GM12878 (cell line): ENCODE measurements around the gene KIF18A. TPM values are rescaled to one million over a fixed set of nuclear protein-coding genes. Genes with fewer than 3 reads are reported as not detected.

Experiments used
- BCLAF1 ChIP-seq: fragments of 450-650 bp; IDR thresholded peaks from 2 replicates; pipeline ENCODE4 v1.6.1; 2017; ENCODE audit warnings: antibody characterized with exemption, mild to moderate bottlenecking, moderate library complexity
- CUX1 ChIP-seq: IDR thresholded peaks from 2 replicates; pipeline ENCODE4 v1.6.1; 2012; ENCODE audit warnings: improper control_type of control experiment, low read depth, low read length; ENCODE audit not compliant: insufficient replicate concordance
- E4F1 ChIP-seq: fragments of 450-650 bp; IDR thresholded peaks from 2 replicates; pipeline ENCODE4 v1.6.1; 2018; ENCODE audit warnings: borderline replicate concordance, mild to moderate bottlenecking; ENCODE audit not compliant: partially characterized antibody
- FOXK2 ChIP-seq: fragments of 450-650 bp; IDR thresholded peaks from 2 replicates; pipeline ENCODE4 v1.6.1; 2017; ENCODE audit warnings: mild to moderate bottlenecking, moderate library complexity
- GABPA ChIP-seq: IDR thresholded peaks from 2 replicates; pipeline ENCODE4 v1.6.1; 2014; ENCODE audit warnings: antibody characterized with exemption, low read depth, mild to moderate bottlenecking, inconsistent platforms
- HDGF ChIP-seq: fragments of 450-650 bp; IDR thresholded peaks from 2 replicates; pipeline ENCODE4 v1.6.1; 2016; ENCODE audit warnings: antibody characterized with exemption
- IRF4 ChIP-seq: IDR thresholded peaks from 2 replicates; pipeline ENCODE4 v1.6.1; 2011; ENCODE audit warnings: low read depth, low read length
- NFYA ChIP-seq: IDR thresholded peaks from 2 replicates; pipeline ENCODE4 v1.6.1; 2011; ENCODE audit warnings: low read depth, mild to moderate bottlenecking, low read length, improper control_type of control experiment, borderline replicate concordance
- NR2C1 ChIP-seq: fragments of 450-650 bp; IDR thresholded peaks from 2 replicates; pipeline ENCODE4 v1.6.1; 2017; ENCODE audit warnings: antibody characterized with exemption, mild to moderate bottlenecking, moderate library complexity
- PAX5 ChIP-seq: IDR thresholded peaks from 2 replicates; pipeline ENCODE4 v1.6.1; 2011; ENCODE audit warnings: low read depth, low read length, borderline replicate concordance
- RAD51 ChIP-seq: fragments of 450-650 bp; IDR thresholded peaks from 2 replicates; pipeline ENCODE4 v1.6.1; 2016; ENCODE audit warnings: moderate library complexity, mild to moderate bottlenecking, inconsistent platforms
- SMAD5 ChIP-seq: IDR thresholded peaks from 2 replicates; pipeline ENCODE4 v1.6.1; 2016; ENCODE audit warnings: antibody characterized with exemption, low read depth
- SP1 ChIP-seq: IDR thresholded peaks from one replicate; pipeline ENCODE4 v1.6.1; 2011; ENCODE audit warnings: low read depth, low read length
- TCF12 ChIP-seq: IDR thresholded peaks from 2 replicates; pipeline ENCODE4 v1.6.1; 2011; ENCODE audit warnings: low read depth, mild to moderate bottlenecking, low read length
- TCF3 ChIP-seq: IDR thresholded peaks from 2 replicates; pipeline ENCODE4 v1.6.1; 2012; ENCODE audit warnings: low read depth, mild to moderate bottlenecking, low read length, borderline replicate concordance; ENCODE audit not compliant: insufficient read depth
- USF2 ChIP-seq: IDR thresholded peaks from 2 replicates; pipeline ENCODE4 v1.6.1; 2011; ENCODE audit warnings: low read depth, low read length, improper control_type of control experiment, borderline replicate concordance
- YBX1 ChIP-seq: fragments of 450-650 bp; IDR thresholded peaks from 2 replicates; pipeline ENCODE4 v1.6.1; 2016; ENCODE audit warnings: antibody characterized with exemption
- ZNF24 ChIP-seq: fragments of 450-650 bp; IDR thresholded peaks from 2 replicates; pipeline ENCODE4 v1.6.1; 2017; ENCODE audit warnings: antibody characterized with exemption, mild to moderate bottlenecking
- ZNF622 ChIP-seq: fragments of 450-650 bp; IDR thresholded peaks from 2 replicates; pipeline ENCODE4 v1.6.1; 2017; ENCODE audit warnings: mild to moderate bottlenecking, inconsistent platforms
- ZSCAN29 ChIP-seq: fragments of 450-650 bp; IDR thresholded peaks from 2 replicates; pipeline ENCODE4 v1.6.1; 2017; ENCODE audit warnings: mild to moderate bottlenecking, moderate library complexity
- polyA plus RNA-seq, 11 experiments: library from polyadenylated mRNA; depleted of rRNA in 4 of 11; unstranded in 6 of 11; stranded (reverse) in 5 of 11; fragments of >200 nt; fragmentation: Nextera tagmentation in 4 of 11; fragmentation: Illumina TruSeq in 1 of 11; extraction: Ambion mirVana in 4 of 11; extraction: Trizol in 1 of 11; gene quantifications; 1 replicate in 1 of 11; 2 replicates in 10 of 11; pipeline versions ENCODE4 v1.2.1 to v1.2.3, GENCODE V29; 2011 to 2016; ENCODE audit warnings: inconsistent platforms in 2 of 11, missing spikeins in 2 of 11, low read depth in 1 of 11
- total RNA-seq, 4 experiments: library from RNA; depleted of rRNA in 3 of 4; stranded (reverse); fragments of >200 nt in 3 of 4; fragmentation: Illumina TruSeq in 1 of 4; extraction: Trizol in 1 of 4; gene quantifications; 2 replicates each; pipeline versions ENCODE4 v1.2.1 to v1.2.3, GENCODE V29; 2013 to 2021

KIF18A gene
- total and polyA plus RNA-seq, 10 of the 15 experiments (the other 5 are each of a cell fraction or from before 2014, with no cell fraction given), result 11.2 to 31.5 (median 20.4) TPM

- TF ChIP-seq USF2 (no peak), E4F1 (no peak), CUX1 (no peak), PAX5 (peak; percentile 47; the same call in 1 of the 2 replicates), BCLAF1 (no peak), ZNF622 (no peak), YBX1 (no peak), TCF3 (no peak), IRF4 (peak; percentile 80), ZNF24 (peak; percentile 81), SP1 (peak; percentile 75), ZSCAN29 (peak; percentile 67; the same call in 1 of the 2 replicates), NR2C1 (peak; percentile 57; the same call in 1 of the 2 replicates), SMAD5 (no peak; the same call in 1 of the 2 replicates), TCF12 (peak; percentile 86), GABPA (peak; percentile 89), HDGF (no peak), NFYA (no peak), RAD51 (no peak; the same call in 1 of the 2 replicates), FOXK2 (no peak)
Observed at GRCh38 chr11:28110108-28110820, 2.3 kb upstream of the KIF18A start (continued).
